NOMO-1 treated with DMSO at 0.1 percent for 48 hours (cell line): Measurements from ENCODE around the gene MED12L.
A peak's percentile ranks its signal among the peaks of the same experiment; 100 is the strongest.

Experiments used
- DNase-seq: peaks from one replicate; lab custom pipeline; 2025; ENCODE audit not compliant: unreplicated experiment; lab: John Stamatoyannopoulos, UW

MED12L gene

GRCh38 chr3:151135541-151136337 lies 50.3 kb downstream of the MED12L start:
- DNase-seq: no peak

GRCh38 chr3:151142929-151143328 lies 57.5 kb downstream of the MED12L start:
- no peak for DNase-seq

GRCh38 chr3:151144016-151144415 lies 58.6 kb downstream of the MED12L start:
- DNase-seq: no peak

GRCh38 chr3:151144760-151145159 lies 59.3 kb downstream of the MED12L start:
- no peak for DNase-seq

- DNase-seq: no peak
Observed at GRCh38 chr3:151145713-151146070, 60.2 kb downstream of the MED12L start.

GRCh38 chr3:151146071-151146730 lies 60.7 kb downstream of the MED12L start:
- DNase-seq: peak; percentile 84

GRCh38 chr3:151146731-151147091 lies 61.2 kb downstream of the MED12L start:
- no peak for DNase-seq

- DNase-seq: no peak
Observed at GRCh38 chr3:151147299-151147698, 61.8 kb downstream of the MED12L start.

- no peak for DNase-seq
Observed at GRCh38 chr3:151152455-151153079, 67.1 kb downstream of the MED12L start.

GRCh38 chr3:151154566-151154965 lies 69.1 kb downstream of the MED12L start:
- DNase-seq: no peak

GRCh38 chr3:151155409-151156128 lies 70.1 kb downstream of the MED12L start:
- no peak for DNase-seq

- DNase-seq: peak; percentile 80
Observed at GRCh38 chr3:151156618-151157216, 71.3 kb downstream of the MED12L start.

- DNase-seq: no peak
Observed at GRCh38 chr3:151159806-151160205, 74.3 kb downstream of the MED12L start.

GRCh38 chr3:151165226-151165625 lies 79.8 kb downstream of the MED12L start:
- DNase-seq: no peak

GRCh38 chr3:151166161-151166560 lies 80.7 kb downstream of the MED12L start:
- no peak for DNase-seq

- DNase-seq: peak; percentile 89
Observed at GRCh38 chr3:151168269-151169094, 83.0 kb downstream of the MED12L start.

GRCh38 chr3:151169262-151169947 lies 83.9 kb downstream of the MED12L start:
- peak; percentile 98 for DNase-seq

- peak; percentile 97 for DNase-seq
Observed at GRCh38 chr3:151169948-151170679, 84.7 kb downstream of the MED12L start.

- DNase-seq: peak; percentile 69
Observed at GRCh38 chr3:151171145-151171757, 85.8 kb downstream of the MED12L start.
